H9 (cell line): ENCODE measurements around the gene CCT2. TPM values are rescaled to one million over a fixed set of nuclear protein-coding genes. Genes with fewer than 3 reads are reported as not detected.

Experiments used
- DNase-seq: peaks from one replicate; pipeline ENCODE4 v3.0.0-alpha.2; 2017
- H2AFZ ChIP-seq: one replicate; pipeline ENCODE4 v1.6.1; 2013; ENCODE audit warnings: mild to moderate bottlenecking, low read length, control low read depth, moderate library complexity
- H2AK5ac ChIP-seq: 2 replicates; pipeline ENCODE4 v1.6.1; 2013; ENCODE audit warnings: low read length, control low read depth, mixed read lengths; ENCODE audit not compliant: insufficient read length
- H2BK120ac ChIP-seq: one replicate; pipeline ENCODE4 v1.6.1; 2013; ENCODE audit warnings: low read depth, mild to moderate bottlenecking, low read length, control low read depth, inconsistent platforms; ENCODE audit not compliant: poor library complexity, severe bottlenecking
- H2BK12ac ChIP-seq: 2 replicates; pipeline ENCODE4 v1.6.1; 2013; ENCODE audit warnings: low read length, control low read depth, mixed read lengths, low read depth; ENCODE audit not compliant: insufficient read length
- H2BK15ac ChIP-seq: 2 replicates; pipeline ENCODE4 v1.6.1; 2013; ENCODE audit warnings: low read depth, low read length, control low read depth
- H2BK20ac ChIP-seq: one replicate; pipeline ENCODE4 v1.6.1; 2013; ENCODE audit warnings: low read depth, mild to moderate bottlenecking, low read length, control low read depth, inconsistent platforms; ENCODE audit not compliant: poor library complexity, severe bottlenecking
- H2BK5ac ChIP-seq: 2 replicates; pipeline ENCODE4 v1.6.1; 2013; ENCODE audit warnings: low read length, control low read depth, mixed read lengths; ENCODE audit not compliant: insufficient read length
- H3K14ac ChIP-seq: 2 replicates; pipeline ENCODE4 v1.6.1; 2013; ENCODE audit warnings: low read length, control low read depth; ENCODE audit not compliant: insufficient read depth
- H3K18ac ChIP-seq: 2 replicates; pipeline ENCODE4 v1.6.1; 2013; ENCODE audit warnings: low read depth, mild to moderate bottlenecking, mixed read lengths, low read length, control low read depth; ENCODE audit not compliant: insufficient read length
- H3K23ac ChIP-seq: 2 replicates; pipeline ENCODE4 v1.6.1; 2013; ENCODE audit warnings: low read length, control low read depth, mixed read lengths, low read depth; ENCODE audit not compliant: insufficient read length
- H3K23me2 ChIP-seq: 2 replicates; pipeline ENCODE4 v1.6.1; 2013; ENCODE audit warnings: low read depth, mild to moderate bottlenecking, mixed read lengths, low read length, control low read depth; ENCODE audit not compliant: insufficient read length, poor library complexity, severe bottlenecking
- H3K27ac ChIP-seq: 2 replicates; pipeline ENCODE4 v1.5.1; 2013; ENCODE audit warnings: low read length, control low read depth, mixed read lengths, low read depth; ENCODE audit not compliant: insufficient read length
- H3K27me3 ChIP-seq: 2 replicates; pipeline ENCODE4 v1.6.1; 2013; ENCODE audit warnings: low read length, control low read depth, inconsistent platforms; ENCODE audit not compliant: insufficient read depth
- H3K4ac ChIP-seq: 2 replicates; pipeline ENCODE4 v1.6.1; 2013; ENCODE audit warnings: low read depth, mild to moderate bottlenecking, control low read depth, inconsistent platforms, low read length, moderate library complexity
- H3K4me1 ChIP-seq: 2 replicates; pipeline ENCODE4 v1.6.1; 2013; ENCODE audit warnings: low read length, control low read depth, inconsistent platforms; ENCODE audit not compliant: insufficient read depth
- H3K4me2 ChIP-seq: 2 replicates; pipeline ENCODE4 v1.6.1; 2013; ENCODE audit warnings: low read length, control low read depth, mixed read lengths; ENCODE audit not compliant: insufficient read length, insufficient read depth
- H3K56ac ChIP-seq: 2 replicates; pipeline ENCODE4 v1.6.1; 2013; ENCODE audit warnings: low read depth, mild to moderate bottlenecking, mixed read lengths, low read length, control low read depth; ENCODE audit not compliant: insufficient read length
- H3K79me1 ChIP-seq: 2 replicates; pipeline ENCODE4 v1.6.1; 2013; ENCODE audit warnings: low read depth, mild to moderate bottlenecking, moderate library complexity, low read length, control low read depth, inconsistent platforms; ENCODE audit not compliant: insufficient read depth, poor library complexity, severe bottlenecking
- H3K79me2 ChIP-seq: 2 replicates; pipeline ENCODE4 v1.6.1; 2013; ENCODE audit warnings: low read length, control low read depth, inconsistent platforms; ENCODE audit not compliant: insufficient read depth
- H3K9ac ChIP-seq: 2 replicates; pipeline ENCODE4 v1.6.1; 2013; ENCODE audit warnings: low read length, control low read depth, mixed read lengths; ENCODE audit not compliant: insufficient read length; ENCODE audit errors: extremely low read depth
- H3K9me3 ChIP-seq: one replicate; pipeline ENCODE4 v1.6.1; 2013; ENCODE audit warnings: low read depth, low read length, inconsistent platforms; ENCODE audit not compliant: control insufficient read depth
- H3T11ph ChIP-seq: one replicate; pipeline ENCODE4 v1.6.1; 2013; ENCODE audit warnings: mild to moderate bottlenecking, low read length, control low read depth, inconsistent platforms
- H4K20me1 ChIP-seq: one replicate; pipeline ENCODE4 v1.6.1; 2013; ENCODE audit not compliant: control insufficient read depth, insufficient read length, insufficient read depth
- H4K5ac ChIP-seq: 2 replicates; pipeline ENCODE4 v1.6.1; 2013; ENCODE audit warnings: low read depth, mild to moderate bottlenecking, mixed read lengths, low read length, control low read depth; ENCODE audit not compliant: insufficient read length
- H4K8ac ChIP-seq: replicated peaks from 2 replicates; pipeline ENCODE4 v1.6.1; 2013; ENCODE audit warnings: low read length, control low read depth, mixed read lengths, low read depth; ENCODE audit not compliant: insufficient read length
- H4K91ac ChIP-seq: 2 replicates; pipeline ENCODE4 v1.6.1; 2013; ENCODE audit warnings: low read depth, mild to moderate bottlenecking, moderate library complexity, mixed read lengths, low read length, control low read depth; ENCODE audit not compliant: insufficient read length
- H3K27ac Mint-ChIP-seq, 3 experiments: 2 replicates in 2 of 3; 3 replicates in 1 of 3; pipeline ENCODE4 v1.8.0; 2020 to 2021; ENCODE audit warnings: mixed read lengths in 3 of 3, mild to moderate bottlenecking in 1 of 3, moderate library complexity in 1 of 3
- H3K27me3 Mint-ChIP-seq: 2 replicates; pipeline ENCODE4 v1.8.0; 2021; ENCODE audit warnings: low read depth, mild to moderate bottlenecking, moderate library complexity, mixed read lengths
- H3K36me3 Mint-ChIP-seq, 3 experiments: 2 replicates in 2 of 3; 3 replicates in 1 of 3; pipeline ENCODE4 v1.8.0; 2020 to 2021; ENCODE audit warnings: low read depth in 3 of 3, mixed read lengths in 3 of 3; ENCODE audit not compliant: insufficient read depth in 1 of 3
- H3K4me1 Mint-ChIP-seq, 2 experiments: 2 replicates each; pipeline ENCODE4 v1.8.0; 2020; ENCODE audit warnings: mixed read lengths in 2 of 2
- H3K4me3 Mint-ChIP-seq, 2 experiments: 2 replicates in 1 of 2; 3 replicates in 1 of 2; pipeline ENCODE4 v1.8.0; 2020 to 2021; ENCODE audit warnings: mild to moderate bottlenecking in 2 of 2, mixed read lengths in 2 of 2, moderate library complexity in 1 of 2
- H3K9me3 Mint-ChIP-seq, 2 experiments: 2 replicates in 1 of 2; 3 replicates in 1 of 2; pipeline ENCODE4 v1.8.0; 2020; ENCODE audit warnings: mild to moderate bottlenecking in 2 of 2, mixed read lengths in 2 of 2, moderate library complexity in 1 of 2
- WGBS: extraction: QIAGEN DNeasy Blood & Tissue Kit; methylation state at CpG from one replicate; pipeline ENCODE4 v1.1.7; 2013; ENCODE audit warnings: missing lambda C conversion rate, low lambda C conversion rate, mixed read lengths; ENCODE audit not compliant: insufficient read length; ENCODE audit errors: extremely low coverage; 5-methylcytosine and 5-hydroxymethylcytosine counted together
- total RNA-seq: library from RNA; stranded (reverse); gene quantifications from 2 replicates; pipeline ENCODE4 v1.2.1, GENCODE V29; 2021
- TF ChIP-seq, protein P1 (sequence below): fragments of 200-600 bp; sonication (generic); conservative IDR thresholded peaks from 3 replicates; pipeline ENCODE4 v1.8.0; 2021; ENCODE audit warnings: antibody characterized with exemption, mild to moderate bottlenecking

CCT2 gene
- total RNA-seq, 1 experiment from 2014 or later: 405 TPM

DNA sequence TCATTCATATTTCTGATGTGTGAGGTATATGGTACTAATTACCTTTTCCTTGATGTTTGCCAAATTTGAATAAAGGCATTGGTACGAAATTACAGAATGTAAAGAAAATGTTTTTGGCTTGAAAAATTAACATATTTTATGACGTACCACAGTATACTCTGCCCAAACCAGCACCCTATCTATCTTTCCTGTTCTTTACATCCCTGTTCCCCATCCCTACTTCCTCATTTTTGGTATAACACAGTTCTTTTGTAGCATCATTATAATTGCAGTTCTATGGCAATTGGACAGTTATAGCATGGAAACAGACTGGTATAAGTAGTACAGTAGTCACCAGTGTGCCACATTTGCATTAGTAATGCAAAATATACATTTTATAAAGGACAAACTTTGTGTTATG, 7.0 kb upstream of the CCT2 start:
- Histone ChIP-seq H3K4me2 (no peak overlapping the region), H2BK20ac (no peak overlapping the region), H4K5ac (no peak overlapping the region), H4K8ac (no peak overlapping the region), H3K56ac (no peak overlapping the region), H2BK15ac (no peak overlapping the region), H4K20me1 (no peaks in the 10 kb centered on the region), H3K79me2 (no peaks in the 10 kb centered on the region), H3K4me1 (no peaks in the 10 kb centered on the region), H3K79me1 (no peaks in the 10 kb centered on the region), H3T11ph (no peak overlapping the region), H2BK5ac (no peak overlapping the region), H2AFZ (no peak overlapping the region), H3K9ac (no peak overlapping the region), H2AK5ac (no peak overlapping the region), H2BK12ac (no peak overlapping the region), H4K91ac (no peak overlapping the region), H3K23ac (no peak overlapping the region), H3K27me3 (no peaks in the 10 kb centered on the region), H3K4ac (no peak overlapping the region), H3K9me3 (no peaks in the 10 kb centered on the region), H3K18ac (no peak overlapping the region), H3K14ac (no peak overlapping the region), H3K27ac (no peak overlapping the region), H2BK120ac (no peak overlapping the region), H3K23me2 (no peaks in the 10 kb centered on the region)
- TF ChIP-seq, protein P1, sequence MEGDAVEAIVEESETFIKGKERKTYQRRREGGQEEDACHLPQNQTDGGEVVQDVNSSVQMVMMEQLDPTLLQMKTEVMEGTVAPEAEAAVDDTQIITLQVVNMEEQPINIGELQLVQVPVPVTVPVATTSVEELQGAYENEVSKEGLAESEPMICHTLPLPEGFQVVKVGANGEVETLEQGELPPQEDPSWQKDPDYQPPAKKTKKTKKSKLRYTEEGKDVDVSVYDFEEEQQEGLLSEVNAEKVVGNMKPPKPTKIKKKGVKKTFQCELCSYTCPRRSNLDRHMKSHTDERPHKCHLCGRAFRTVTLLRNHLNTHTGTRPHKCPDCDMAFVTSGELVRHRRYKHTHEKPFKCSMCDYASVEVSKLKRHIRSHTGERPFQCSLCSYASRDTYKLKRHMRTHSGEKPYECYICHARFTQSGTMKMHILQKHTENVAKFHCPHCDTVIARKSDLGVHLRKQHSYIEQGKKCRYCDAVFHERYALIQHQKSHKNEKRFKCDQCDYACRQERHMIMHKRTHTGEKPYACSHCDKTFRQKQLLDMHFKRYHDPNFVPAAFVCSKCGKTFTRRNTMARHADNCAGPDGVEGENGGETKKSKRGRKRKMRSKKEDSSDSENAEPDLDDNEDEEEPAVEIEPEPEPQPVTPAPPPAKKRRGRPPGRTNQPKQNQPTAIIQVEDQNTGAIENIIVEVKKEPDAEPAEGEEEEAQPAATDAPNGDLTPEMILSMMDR: no peak
- no peaks in the 10 kb centered on the region for H3K9me3 Mint-ChIP-seq
- H3K27me3 Mint-ChIP-seq: no peaks in the 10 kb centered on the region
- H3K36me3 Mint-ChIP-seq: peaks cover 7 to 23% (median 21%) of the 10 kb centered on the region in 3 experiments; a peak in 6 of 7 replicates
- H3K27ac Mint-ChIP-seq: no peak overlapping the region
- no CpG with 5 or more reads among the region's 2 CpGs for WGBS
- H3K4me3 Mint-ChIP-seq: no peak overlapping the region
- DNase-seq: no peak
- H3K4me1 Mint-ChIP-seq: peaks cover 9% of the 10 kb centered on the region in 2 experiments
